ENCODE data around the gene CDH4.
A peak's percentile ranks its signal among the peaks of the same experiment; 100 is the strongest.
"Not testable (repeated sequence)": the region's sequence is repeated elsewhere in the genome, so short reads cannot be mapped to it uniquely, and the experiment has no call there.

The CDH4 gene

GRCh38 chr20:61840779-61841455 is 588.9 kb downstream of the CDH4 start:
- peak; percentile 8 for DNase-seq

- DNase-seq, result no peak
Measured at GRCh38 chr20:61841551-61841950, 589.5 kb downstream of the CDH4 start.

DNA sequence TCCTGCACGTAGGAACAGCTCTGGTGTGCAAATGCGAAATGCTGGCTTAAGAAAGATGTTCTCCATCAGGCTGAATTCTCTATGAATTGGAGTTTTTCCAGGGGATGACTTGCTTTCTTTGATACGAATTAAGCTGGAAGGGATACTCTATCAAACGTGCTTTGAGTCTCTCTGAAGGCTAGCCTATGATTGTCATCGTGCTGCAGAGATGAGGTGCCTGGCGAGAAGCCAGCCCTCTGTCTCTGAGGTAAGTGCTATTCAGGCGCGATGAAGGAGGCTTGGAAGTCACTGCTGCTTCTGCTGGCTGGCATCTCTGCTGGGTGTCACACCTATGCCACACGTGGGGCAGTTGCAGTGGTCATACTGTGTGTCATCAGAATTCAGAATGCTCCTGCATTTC is 589.9 kb downstream of the CDH4 start:
- peak; percentile 10 for DNase-seq

DNA sequence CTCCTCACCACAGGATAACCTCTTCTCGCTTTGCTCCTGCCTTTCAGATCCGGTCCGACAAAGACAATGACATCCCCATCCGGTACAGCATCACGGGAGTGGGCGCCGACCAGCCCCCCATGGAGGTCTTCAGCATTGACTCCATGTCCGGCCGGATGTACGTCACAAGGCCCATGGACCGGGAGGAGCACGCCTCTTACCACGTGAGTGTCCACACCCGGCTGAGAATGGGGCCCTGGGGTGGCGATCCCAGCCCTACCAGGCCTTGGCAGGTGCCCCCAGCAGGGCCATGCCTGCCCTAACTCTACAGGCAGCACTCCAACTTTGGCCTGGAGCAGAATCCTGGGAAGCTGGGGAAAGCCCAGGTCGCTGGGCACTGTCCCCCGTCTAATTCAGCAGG is 592.6 kb downstream of the CDH4 start:
- DNase-seq, result peak; percentile 15

DNA sequence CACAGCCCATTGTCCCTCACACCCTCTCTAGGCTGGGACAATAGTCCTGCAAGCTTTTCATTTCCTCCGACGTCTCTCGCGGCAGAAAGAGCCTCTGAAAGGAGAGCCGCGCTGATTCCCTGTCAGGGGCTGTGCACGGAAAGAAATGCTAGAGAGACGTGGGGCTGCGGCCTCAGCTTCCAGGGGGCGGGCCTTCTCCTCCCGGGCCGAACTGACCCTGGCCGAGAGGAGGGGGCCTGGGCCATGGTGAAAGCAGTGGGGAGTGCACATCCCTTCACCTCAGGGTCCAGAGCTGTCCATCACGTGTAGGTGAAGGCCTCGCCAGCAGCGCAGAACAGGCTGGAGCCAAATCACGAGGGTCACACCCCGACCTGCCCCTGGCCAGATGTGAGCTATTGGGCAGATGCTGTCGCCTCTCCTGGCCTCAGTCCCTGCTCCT is 593.2 kb downstream of the CDH4 start:
- DNase-seq, result peak; percentile 1

- no peak for DNase-seq
Measured at GRCh38 chr20:61846074-61846473, 594.0 kb downstream of the CDH4 start.

DNA sequence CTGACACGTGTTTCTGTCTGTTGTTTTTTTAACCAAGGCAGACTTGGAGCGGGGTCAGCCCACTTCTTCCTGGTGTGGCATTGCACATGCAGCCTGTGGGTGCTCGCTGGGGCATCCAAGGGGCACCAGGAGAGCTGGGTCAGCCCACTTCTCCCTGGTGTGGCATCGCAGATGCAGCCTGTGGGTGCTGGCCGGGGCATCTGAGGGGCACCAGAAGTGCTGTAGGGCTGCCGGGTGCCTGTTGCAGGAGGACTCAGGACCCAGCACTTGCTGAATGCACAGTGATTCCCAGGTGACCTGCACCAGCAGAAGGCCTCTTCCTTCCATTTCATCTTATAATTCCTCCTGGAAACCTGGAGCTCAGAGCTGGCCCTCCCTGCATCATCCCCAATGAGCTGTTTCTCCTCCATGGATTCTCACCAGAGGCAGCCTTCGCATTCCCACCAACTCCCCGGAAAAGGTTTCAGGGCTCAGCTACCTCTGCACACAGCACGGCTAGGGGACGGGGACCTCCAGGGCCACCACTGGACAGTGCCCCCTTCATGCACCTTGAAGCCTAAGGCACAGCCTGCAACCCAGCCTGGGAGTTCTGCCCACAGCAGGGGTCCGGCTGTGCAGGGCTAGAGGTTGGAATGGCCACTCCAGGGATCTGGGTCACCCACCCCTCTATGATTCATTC is 594.8 kb downstream of the CDH4 start:
- DNase-seq, result peak; percentile 15

GRCh38 chr20:61847420-61847748 is 595.3 kb downstream of the CDH4 start:
- no peak for DNase-seq

DNA sequence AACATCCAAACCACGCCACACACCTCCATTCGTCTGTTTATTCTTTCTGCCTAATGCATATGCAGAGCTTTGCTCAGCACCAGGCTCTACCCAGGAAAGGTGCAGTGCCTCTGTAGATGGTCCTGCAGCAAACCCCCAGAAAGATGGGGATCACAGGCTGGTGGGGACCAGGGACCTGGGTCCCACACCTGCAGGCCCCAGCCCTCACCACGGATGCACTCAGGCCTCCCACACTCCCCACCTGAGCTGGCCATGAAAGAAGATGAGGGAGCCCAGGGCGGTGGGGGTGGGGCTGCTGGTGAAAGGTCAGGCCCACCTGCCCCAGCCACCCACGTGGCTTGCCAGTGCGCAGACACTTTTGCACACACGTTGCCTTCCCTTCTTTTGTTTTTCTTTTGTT is 595.9 kb downstream of the CDH4 start:
- DNase-seq, result peak; percentile 7

- no peak for DNase-seq
Measured at GRCh38 chr20:61848851-61849250, 596.8 kb downstream of the CDH4 start.

DNA sequence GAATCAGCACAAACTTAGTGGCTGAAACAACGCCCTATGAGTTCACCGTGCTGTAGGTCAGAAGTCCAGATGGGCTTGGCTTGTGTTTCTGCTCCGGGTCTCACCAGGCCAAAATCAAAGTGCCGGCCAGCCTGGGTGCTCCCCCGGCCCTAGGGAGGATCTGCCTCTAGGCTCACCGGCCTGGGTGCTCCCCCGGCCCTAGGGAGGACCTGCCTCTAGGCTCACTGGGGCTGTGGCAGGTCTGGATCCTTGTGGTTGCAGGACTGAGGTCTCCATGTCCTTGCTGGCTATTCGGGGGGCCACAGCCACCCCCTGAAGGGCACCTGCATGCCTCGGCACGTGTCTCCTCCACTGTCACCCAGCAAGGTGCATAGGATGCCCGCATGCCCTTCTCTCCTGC is 597.3 kb downstream of the CDH4 start:
- DNase-seq, result no peak

GRCh38 chr20:61849822-61850221 is 597.8 kb downstream of the CDH4 start:
- DNase-seq, result no peak

DNA sequence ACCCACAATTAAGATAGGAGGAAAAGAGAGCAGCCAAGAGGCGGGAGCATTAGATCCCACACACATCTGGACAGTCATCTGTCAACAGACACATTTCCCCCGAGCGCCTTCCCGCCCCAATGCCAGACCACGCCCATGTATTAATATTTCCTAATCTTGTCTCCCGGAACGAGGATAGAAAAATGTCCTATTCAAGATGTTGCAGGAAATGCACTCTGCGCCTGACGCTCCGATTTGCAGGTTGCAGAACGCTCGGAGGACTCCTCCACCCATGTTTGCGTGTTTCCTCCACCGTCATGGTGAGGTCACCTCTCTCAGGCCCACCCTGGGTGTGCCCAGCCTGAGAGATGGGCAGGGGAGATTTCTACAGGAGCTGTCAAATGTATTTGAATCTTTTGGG is 598.4 kb downstream of the CDH4 start:
- DNase-seq, result no peak

DNA sequence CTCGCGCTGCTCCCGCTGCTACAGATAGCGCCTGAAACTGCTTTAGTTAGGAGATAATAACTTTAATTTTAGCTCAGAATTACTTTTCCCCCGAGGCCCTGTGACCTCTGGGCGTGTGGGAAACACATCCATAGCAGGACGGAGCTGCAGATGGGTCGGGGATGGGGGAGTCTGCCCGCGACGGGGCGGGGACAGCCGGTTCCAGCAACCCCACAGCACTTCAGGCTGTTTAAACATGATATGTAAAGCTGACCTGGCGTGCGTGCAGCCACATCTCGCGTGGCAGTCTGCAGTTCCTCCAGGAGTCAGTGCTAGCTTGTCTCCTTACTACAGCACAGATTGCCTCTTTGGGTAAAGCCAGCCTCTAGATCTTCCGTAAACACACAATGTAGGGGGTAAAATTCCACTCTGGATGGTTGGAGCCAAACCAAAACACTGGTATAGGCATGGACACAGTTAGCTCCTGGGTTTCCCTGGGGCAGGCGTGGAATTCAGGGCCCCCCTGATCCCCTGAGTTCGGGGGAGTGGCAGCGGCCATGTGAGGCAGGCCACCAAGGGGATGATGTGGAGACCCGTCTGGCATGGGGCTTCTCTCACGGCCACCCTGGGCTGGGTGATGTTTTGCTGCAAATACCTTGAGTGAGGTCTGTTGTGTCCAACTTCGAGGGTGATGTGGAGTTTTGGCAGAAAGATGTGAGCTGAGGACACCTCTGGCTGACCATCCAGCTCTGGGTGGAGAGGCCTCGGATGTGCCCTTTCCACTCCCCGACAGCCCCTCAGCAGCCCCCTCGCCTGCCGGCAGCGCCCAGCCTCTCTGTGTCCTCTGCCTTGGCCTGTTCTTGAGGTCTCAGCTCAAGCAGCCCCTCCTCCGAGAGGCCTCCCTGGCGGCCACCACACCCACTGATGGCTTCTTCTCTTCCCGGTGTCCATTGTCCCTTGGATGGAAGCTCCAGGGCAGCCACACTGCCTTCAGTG is 599.2 kb downstream of the CDH4 start:
- no peak for DNase-seq

GRCh38 chr20:61852268-61853072 is 600.4 kb downstream of the CDH4 start:
- DNase-seq, result no peak

DNA sequence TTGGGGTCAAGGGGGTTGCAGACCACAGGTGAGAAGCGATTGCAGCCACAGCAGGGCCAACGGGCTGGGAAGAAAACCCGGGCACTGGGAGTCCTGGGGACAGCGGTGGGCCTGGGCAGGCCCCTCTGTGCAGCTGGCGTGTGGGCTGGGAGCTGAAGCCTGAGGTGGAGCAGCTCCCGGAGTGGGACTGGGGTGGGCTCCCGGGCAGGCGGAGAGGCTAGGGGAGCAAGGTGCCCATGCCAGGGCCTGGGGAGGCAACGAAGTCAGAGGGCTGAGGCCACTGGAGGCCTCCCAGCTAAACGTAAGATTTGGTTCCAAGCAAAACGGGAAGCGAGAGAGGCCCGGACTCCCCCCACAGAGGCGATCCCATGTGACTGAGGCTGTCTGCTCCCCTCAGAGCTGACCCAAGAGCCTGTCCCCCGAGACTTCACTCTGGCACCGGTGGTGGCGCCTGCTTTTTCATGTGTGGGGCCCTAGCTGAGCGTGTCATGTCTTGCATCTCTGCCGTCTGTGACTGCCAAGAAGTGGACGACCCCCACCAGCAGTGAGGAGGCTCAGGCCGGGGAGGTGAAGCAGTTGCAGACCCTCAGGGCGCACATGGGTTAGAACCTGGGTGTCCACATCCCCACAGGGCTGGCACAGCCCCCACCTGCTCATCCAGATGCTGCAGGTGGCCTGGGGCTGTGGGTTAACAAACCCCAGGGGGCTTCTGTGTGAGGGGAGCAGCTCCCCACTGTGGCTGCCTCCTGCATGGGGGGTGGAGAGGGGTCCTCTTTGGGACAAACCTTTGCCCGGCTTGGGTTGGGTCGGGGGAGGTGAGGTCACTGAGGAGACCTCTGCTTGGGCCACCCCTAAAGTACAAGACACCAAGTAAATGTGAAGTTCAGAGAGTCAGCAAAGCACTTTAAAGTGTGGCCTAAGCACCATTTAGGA is 601.3 kb downstream of the CDH4 start:
- no peak for DNase-seq

DNA sequence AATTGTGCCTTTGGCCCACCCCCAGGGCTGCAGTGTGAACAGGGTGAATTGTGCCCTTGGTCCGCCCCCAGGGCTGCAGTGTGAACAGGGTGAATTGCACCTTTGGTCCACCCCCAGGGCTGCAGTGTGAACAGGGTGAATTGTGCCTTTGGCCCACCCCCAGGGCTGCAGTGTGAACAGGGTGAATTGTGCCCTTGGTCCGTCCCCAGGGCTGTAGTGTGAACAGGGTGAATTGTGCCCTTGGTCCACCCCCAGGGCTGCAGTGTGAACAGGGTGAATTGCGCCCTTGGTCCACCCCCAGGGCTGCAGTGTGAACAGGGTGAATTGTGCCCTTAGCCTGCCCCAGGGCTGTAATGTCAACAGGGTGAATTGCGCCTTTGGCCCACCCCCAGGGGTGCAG is 602.5 kb downstream of the CDH4 start:
- not testable (repeated sequence) for DNase-seq

- DNase-seq, result no peak
Measured at GRCh38 chr20:61855286-61855685, 603.2 kb downstream of the CDH4 start.

- no peak for DNase-seq
Measured at GRCh38 chr20:61856626-61857413, 604.8 kb downstream of the CDH4 start.

DNA sequence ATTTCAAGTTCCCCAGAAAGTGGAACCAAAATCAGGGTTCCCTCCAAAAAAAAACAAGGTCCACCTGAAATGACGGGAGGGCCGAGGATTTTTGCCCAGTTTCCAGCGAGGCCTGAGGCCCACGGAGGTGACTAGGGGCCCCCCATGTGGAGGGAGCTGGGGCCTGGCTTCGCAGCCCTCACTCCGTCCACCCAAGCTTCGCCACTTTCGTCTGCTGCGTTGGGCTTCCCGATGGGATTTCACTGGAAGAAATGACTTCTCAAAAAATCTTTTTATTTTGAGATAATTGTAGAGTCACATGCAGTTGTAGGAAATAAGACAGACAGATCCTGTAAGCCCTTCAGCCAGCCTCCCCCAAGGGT is 605.3 kb downstream of the CDH4 start:
- no peak for DNase-seq

DNA sequence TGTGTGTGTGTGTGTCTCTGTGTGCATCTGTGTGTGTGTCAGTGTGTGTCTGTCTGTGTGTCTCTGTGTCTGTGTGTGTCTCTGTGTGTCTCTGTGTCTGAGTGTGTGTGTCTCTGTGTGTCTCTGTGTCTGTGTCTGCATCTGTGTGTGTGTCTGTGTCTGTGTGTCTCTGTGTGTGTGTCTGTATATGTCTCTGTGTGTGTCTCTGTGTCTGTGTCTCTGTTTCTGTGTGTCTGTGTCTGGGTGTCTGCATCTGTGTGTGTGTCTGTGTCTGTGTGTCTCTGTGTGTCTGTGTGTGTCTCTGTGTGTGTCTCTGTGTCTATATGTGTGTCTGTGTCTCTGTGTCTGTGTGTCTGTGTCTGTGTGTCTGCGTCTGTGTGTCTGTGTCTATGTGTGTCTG is 605.8 kb downstream of the CDH4 start:
- DNase-seq, result no peak

All from CD4-positive, alpha-beta T cell treated with Interleukin-15 for 1 hour (primary cell).